ENCODE data around the gene IRAK1. TPM values are rescaled to one million over a fixed set of nuclear protein-coding genes. Genes with fewer than 3 reads are reported as not detected.

IRAK1 gene
- total RNA-seq, 1 donor from 2014 or later, result 69.1 TPM

- Mint-ChIP-seq H3K27me3 (ENCODE audit: low read depth) (no peaks in the 10 kb centered on the region), H3K36me3 (peaks cover 12% of the 10 kb centered on the region), H3K27ac (no peak overlapping the region), H3K9me3 (peaks cover 9% of the 10 kb centered on the region), H3K4me1 (no peaks in the 10 kb centered on the region), H3K4me3 (no peak overlapping the region)
- no peak for DNase-seq (ENCODE audit: low spot score in 2 of 2, unreplicated experiment in 2 of 2)
- TF ChIP-seq CTCF (IDR thresholded peaks at IDR 0.05; ENCODE audit: unreplicated experiment), result no peak
Observed at GRCh38 chrX:154032160-154032559, 12.5 kb upstream of the IRAK1 start.

- Mint-ChIP-seq H3K27ac (no peak overlapping the region), H3K4me3 (no peak overlapping the region), H3K36me3 (peaks cover 9% of the 10 kb centered on the region), H3K4me1 (no peaks in the 10 kb centered on the region), H3K27me3 (ENCODE audit: low read depth) (no peaks in the 10 kb centered on the region), H3K9me3 (peaks cover 9% of the 10 kb centered on the region)
- no peak for DNase-seq (ENCODE audit: low spot score in 2 of 2, unreplicated experiment in 2 of 2)
- TF ChIP-seq CTCF (IDR thresholded peaks at IDR 0.05; ENCODE audit: unreplicated experiment), result no peak
Observed at GRCh38 chrX:154030715-154031305, 11.1 kb upstream of the IRAK1 start.

- no peaks in the 10 kb centered on the region for H3K27me3 Mint-ChIP-seq (ENCODE audit: low read depth)
- H3K4me3 Mint-ChIP-seq, result no peak overlapping the region
- TF ChIP-seq CTCF (IDR thresholded peaks at IDR 0.05; ENCODE audit: unreplicated experiment), result no peak
- no peak for DNase-seq (ENCODE audit: low spot score in 2 of 2, unreplicated experiment in 2 of 2)
- H3K9me3 Mint-ChIP-seq, result peaks cover 9% of the 10 kb centered on the region
- H3K4me1 Mint-ChIP-seq, result no peaks in the 10 kb centered on the region
- peaks cover 11% of the 10 kb centered on the region for H3K36me3 Mint-ChIP-seq
- no peak overlapping the region for H3K27ac Mint-ChIP-seq
Observed at GRCh38 chrX:154030266-154030665, 10.6 kb upstream of the IRAK1 start.

GRCh38 chrX:154029439-154029838 is 9.7 kb upstream of the IRAK1 start:
- no peak overlapping the region for H3K27ac Mint-ChIP-seq
- no peak for DNase-seq (ENCODE audit: low spot score in 2 of 2, unreplicated experiment in 2 of 2)
- H3K9me3 Mint-ChIP-seq, result peaks cover 3% of the 10 kb centered on the region
- H3K36me3 Mint-ChIP-seq, result peaks cover 11% of the 10 kb centered on the region
- H3K4me1 Mint-ChIP-seq, result no peaks in the 10 kb centered on the region
- TF ChIP-seq CTCF (IDR thresholded peaks at IDR 0.05; ENCODE audit: unreplicated experiment), result no peak
- no peaks in the 10 kb centered on the region for H3K27me3 Mint-ChIP-seq (ENCODE audit: low read depth)
- no peak overlapping the region for H3K4me3 Mint-ChIP-seq

- H3K4me3 Mint-ChIP-seq, result no peak overlapping the region
- peaks cover 11% of the 10 kb centered on the region for H3K36me3 Mint-ChIP-seq
- H3K9me3 Mint-ChIP-seq, result peaks cover 3% of the 10 kb centered on the region
- no peaks in the 10 kb centered on the region for H3K4me1 Mint-ChIP-seq
- no peak for DNase-seq (ENCODE audit: low spot score in 2 of 2, unreplicated experiment in 2 of 2)
- TF ChIP-seq CTCF (IDR thresholded peaks at IDR 0.05; ENCODE audit: unreplicated experiment), result no peak
- no peak overlapping the region for H3K27ac Mint-ChIP-seq
- H3K27me3 Mint-ChIP-seq (ENCODE audit: low read depth), result no peaks in the 10 kb centered on the region
Observed at GRCh38 chrX:154028502-154029184, 8.9 kb upstream of the IRAK1 start.
